HG02885 (cell line): ENCODE results near the gene CEP128.

Experiments used
- ATAC-seq: cut with Tn5 transposase; IDR thresholded peaks from one replicate; pipeline ENCODE4 v1.9.1; 2021; ENCODE audit warnings: mild to moderate bottlenecking; ENCODE audit not compliant: unreplicated experiment, poor library complexity

Gene CEP128

GRCh38 chr14:80518173-80518572 lies 423.4 kb downstream of the CEP128 start:
- no peak for ATAC-seq

DNA sequence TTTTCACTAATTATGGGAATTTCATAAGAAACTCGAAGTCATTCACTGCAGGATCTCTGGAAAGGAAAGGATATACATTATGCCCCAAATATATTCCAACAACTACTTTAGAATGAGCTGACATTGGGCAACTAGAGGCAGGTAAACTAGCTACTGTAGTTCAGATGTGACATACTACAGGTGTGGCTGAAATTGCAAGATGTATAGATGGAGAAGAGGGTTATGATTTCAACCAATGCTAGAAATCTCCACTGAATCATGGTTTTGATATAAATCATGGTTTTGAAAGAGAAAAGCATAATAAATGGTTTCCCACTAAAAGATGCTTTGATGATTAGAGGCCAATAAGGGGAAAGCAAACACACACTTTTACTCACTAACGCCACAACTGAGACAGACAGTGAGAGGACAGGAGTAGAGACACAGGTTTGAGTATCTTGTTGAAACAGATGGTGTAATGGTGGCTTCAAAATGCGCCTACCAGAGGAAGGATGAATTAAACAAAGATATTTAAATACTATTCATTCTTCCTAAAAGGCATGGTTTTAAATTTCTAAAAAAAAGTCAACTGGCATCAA lies 434.2 kb downstream of the CEP128 start:
- ATAC-seq = no peak

- no peak for ATAC-seq
Measured at GRCh38 chr14:80504781-80505180, 436.8 kb downstream of the CEP128 start.

GRCh38 chr14:80498533-80498932 lies 443.0 kb downstream of the CEP128 start:
- ATAC-seq = no peak

GRCh38 chr14:80496090-80496489 lies 445.4 kb downstream of the CEP128 start:
- ATAC-seq = no peak

DNA sequence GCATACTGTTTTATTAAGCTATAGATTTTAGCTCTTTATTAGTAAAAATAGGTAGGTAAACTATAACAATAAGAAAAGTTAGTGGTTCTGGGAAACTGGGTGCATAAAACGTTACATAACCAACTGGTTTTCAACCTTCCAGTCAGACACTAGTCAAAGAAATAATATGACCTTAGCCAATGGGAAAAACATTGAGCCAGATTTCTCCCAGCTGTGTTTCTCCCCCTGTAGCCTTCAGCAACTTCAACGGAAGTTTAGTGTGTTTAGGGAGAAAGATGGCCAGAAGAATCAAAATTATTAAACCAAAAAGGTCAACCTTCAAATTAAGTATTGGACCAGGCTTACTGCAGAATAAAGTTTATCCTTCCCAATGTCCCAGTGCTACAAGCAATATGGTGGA lies 446.8 kb downstream of the CEP128 start:
- ATAC-seq = no peak

DNA sequence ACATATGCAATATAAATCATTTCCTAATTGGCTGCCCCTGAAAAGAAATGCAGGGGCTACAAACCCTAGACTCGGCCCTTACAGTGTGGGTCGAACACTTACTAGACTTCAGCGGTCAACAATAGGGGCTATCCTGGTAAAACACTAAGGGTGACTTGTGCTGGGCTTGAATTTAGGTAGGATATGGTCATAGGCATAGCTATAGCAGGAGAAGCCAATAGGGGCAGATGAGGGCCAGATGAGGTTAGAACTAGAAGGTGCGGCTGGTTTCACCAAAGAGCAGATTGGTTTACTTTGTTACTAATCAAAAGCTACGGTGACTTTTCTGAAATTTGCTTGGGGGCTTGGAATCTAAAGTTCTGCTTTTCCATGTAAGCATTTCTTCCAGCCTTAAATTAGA lies 447.9 kb downstream of the CEP128 start:
- no peak for ATAC-seq

DNA sequence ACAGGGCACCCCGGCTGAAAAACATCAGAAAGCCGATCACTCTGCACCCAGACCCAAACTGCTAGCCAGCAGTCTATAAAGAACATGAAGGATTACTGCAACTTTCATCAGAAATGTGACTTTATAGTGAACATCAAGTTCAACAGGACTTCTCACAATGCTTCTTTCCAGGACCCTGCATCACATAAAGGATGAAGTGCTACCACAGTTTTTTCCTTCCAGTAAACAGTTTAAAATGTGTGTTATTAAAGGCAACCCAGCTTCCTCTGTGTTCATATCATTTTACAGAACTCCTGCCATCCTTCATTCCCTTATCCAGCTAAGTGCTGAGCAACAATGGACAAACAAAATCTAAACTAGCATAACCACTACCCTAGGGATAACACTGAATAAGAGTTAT lies 449.9 kb downstream of the CEP128 start:
- no peak for ATAC-seq

DNA sequence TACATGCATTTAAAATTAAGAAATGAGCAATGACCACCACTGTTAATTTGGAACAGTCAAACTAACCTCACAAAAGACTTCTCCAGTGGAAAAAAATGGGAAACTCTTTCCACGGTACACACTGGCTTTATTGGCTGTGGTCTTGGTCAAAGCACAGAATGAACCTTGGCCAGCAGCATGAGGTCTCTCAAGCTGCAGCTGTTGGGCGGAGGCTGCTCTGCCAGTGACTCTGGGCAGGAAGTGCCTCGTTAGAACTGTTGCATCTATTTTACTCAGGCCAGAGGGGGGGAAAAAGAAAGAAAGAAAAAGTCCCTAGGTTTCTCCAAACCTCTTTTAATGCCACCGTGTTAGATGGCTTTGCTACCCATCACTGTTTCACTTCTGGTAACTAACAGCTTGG lies 450.4 kb downstream of the CEP128 start:
- peak; percentile 89 for ATAC-seq

DNA sequence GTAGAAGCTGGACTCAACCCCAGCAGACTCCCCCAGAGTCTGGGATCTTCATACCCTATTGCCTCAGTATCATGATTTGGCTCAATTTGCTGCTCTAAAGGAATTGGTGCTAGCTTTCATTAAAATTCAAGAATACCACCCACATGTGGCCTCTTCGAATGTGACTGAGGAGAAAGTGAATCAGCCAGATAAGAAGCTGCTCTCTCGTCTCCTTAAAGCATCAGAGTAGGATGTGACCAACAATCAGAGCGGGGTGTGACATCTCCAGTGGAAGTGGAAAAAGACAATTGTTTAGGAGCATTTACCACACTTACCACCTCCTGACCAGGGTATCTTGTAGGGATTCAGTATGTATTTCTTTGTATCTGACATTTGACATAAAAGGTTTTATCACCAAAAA lies 452.0 kb downstream of the CEP128 start:
- ATAC-seq = no peak

GRCh38 chr14:80485764-80486163 lies 455.8 kb downstream of the CEP128 start:
- no peak for ATAC-seq

DNA sequence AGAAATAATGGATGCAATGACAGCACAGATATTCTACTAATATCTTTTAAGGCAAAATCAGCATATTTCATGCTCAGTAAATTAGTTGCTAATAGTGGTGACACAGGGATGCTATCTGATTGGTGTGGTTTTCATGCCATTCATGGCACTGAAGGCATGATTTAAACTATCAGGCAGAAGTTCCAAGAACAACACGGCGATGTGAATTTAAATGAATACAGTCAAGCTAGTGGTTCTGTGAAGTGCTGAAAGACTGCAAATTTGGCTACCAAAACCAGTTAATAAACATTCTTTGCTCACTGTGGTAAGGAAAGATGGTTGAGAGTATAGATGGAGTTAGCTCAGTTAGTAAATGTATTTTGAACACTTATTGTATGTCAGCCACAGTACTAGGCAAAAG lies 458.2 kb downstream of the CEP128 start:
- no peak for ATAC-seq

GRCh38 chr14:80477388-80478160 lies 464.0 kb downstream of the CEP128 start:
- ATAC-seq = no peak

DNA sequence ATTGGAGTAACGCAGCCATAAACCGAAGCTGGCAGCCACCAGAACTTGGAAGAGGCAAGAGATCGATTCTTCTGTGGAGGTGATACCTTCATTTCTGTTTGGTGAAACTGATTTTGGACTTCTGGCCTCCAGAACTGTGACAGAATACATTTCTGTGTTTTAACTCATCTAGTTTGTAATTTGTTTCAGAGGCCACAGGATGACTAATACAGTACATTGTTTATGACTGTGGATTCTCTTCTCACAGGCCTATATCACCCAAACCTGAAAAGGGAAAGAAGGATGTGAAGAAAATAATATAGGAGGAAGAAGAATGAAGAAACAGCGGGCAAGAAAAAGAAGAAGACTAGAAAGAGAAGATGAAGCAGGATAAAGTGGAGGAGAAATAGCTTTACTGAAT lies 466.5 kb downstream of the CEP128 start:
- ATAC-seq = no peak

DNA sequence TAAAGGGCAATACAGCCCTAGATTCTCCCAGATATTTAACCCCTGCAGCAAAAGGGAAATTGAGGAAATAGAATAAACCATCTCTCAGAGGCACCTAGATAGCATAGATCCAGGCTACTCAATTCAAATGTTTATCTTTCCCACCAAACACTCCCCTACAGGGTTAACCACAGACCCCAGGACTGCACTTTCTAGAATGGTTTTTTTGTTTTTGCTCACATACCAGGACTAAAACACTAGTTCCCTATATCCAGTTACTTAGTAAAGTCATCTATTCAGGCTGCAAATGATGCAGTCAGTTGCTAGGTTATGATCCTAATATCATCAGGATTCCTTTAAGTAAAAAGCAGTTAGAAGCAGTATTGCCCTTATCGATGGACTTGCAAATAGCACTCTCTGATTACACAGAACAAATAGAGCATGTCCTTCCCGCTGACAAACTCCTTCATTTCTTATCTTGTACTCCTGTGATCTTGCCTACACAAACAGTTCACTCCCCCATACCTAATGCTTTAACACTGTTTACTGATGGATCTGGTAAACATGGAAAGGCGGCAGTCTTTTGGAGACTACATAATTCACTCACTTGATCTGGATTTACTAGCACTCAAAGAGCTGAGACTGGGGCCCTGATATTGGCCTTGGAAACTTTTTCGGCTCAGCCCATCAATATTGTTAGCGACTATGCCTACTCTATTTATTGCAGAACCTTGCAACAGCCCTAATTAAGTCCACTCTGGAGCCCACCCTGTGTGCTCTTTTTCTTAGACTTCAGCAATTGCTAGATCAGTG lies 473.0 kb downstream of the CEP128 start:
- ATAC-seq = no peak

GRCh38 chr14:80465546-80466220 lies 475.9 kb downstream of the CEP128 start:
- no peak for ATAC-seq

DNA sequence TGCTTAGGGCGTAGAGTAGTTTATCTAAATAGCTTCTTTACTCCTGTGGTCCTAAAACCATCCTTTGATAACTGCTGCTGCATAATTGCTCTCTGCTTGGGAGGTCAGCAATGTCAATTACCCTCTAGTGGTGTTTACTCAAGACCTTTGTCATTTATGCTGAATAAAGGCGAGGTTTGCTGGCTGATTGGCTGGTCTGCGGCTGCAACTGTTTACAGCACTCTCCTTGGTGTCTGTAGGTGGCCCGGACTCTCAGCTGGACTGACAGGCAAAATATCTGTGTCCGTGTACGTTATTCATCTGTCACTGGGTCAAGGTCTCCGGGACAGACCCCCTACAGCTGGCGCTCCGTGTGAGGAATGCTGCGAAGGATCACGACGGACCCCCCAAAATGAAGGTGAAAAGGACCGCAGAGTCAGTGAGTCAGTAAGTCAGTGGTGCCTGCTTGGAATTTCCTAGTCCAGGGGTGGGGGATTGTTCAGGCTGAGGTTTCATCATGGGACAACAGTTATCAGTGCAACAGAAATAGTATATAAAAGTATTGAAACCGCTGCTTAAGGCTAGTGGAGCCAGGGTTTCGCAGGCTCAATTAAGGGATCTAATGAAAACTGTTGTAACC lies 476.9 kb downstream of the CEP128 start:
- ATAC-seq = no peak

GRCh38 chr14:80456209-80456608 lies 485.3 kb downstream of the CEP128 start:
- ATAC-seq = no peak

- ATAC-seq = no peak
Measured at GRCh38 chr14:80455031-80455430, 486.5 kb downstream of the CEP128 start.

DNA sequence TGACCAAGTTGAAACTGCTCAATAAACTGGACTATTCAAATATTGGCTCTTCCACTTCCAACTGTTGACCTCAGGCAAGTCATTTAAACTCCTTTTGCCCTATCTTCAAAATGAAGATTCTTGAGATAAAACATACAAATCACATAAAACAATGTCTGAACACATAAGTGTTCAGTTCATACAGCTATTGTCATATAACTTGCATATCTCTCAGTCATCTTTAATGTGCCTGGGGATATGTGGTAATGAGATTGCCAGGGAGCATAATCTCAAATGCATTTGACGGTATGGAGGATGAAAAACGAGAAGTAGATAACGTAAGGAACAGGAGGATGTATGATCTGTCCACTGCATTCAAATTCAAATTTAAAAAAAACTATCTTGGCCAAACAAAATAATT lies 493.3 kb downstream of the CEP128 start:
- ATAC-seq = no peak
